Cardiac fibroblast (primary cell): Measurements from ENCODE around the gene RPL15.
"Not testable (repeated sequence)": the region's sequence is repeated elsewhere in the genome, so short reads cannot be mapped to it uniquely, and the experiment has no call there.

Experiments used
- DNase-seq, 2 donors: peaks; one replicate each; pipeline versions ENCODE4 v3.0.0 to v3.0.0-alpha.2; 2010; ENCODE audit warnings: low read depth in 2 of 2
- H3K4me3 ChIP-seq, 2 donors: replicated peaks in 1 of 2; 1 replicate in 1 of 2; 2 replicates in 1 of 2; pipeline ENCODE4 v1.5.1; 2011; ENCODE audit warnings: low read depth in 2 of 2, low read length in 2 of 2, mild to moderate bottlenecking in 2 of 2, moderate library complexity in 1 of 2
- CTCF ChIP-seq: IDR thresholded peaks from one replicate; pipeline ENCODE4 v1.5.1; 2011; ENCODE audit warnings: low read depth, mild to moderate bottlenecking, low read length, inconsistent platforms

The RPL15 gene

DNA sequence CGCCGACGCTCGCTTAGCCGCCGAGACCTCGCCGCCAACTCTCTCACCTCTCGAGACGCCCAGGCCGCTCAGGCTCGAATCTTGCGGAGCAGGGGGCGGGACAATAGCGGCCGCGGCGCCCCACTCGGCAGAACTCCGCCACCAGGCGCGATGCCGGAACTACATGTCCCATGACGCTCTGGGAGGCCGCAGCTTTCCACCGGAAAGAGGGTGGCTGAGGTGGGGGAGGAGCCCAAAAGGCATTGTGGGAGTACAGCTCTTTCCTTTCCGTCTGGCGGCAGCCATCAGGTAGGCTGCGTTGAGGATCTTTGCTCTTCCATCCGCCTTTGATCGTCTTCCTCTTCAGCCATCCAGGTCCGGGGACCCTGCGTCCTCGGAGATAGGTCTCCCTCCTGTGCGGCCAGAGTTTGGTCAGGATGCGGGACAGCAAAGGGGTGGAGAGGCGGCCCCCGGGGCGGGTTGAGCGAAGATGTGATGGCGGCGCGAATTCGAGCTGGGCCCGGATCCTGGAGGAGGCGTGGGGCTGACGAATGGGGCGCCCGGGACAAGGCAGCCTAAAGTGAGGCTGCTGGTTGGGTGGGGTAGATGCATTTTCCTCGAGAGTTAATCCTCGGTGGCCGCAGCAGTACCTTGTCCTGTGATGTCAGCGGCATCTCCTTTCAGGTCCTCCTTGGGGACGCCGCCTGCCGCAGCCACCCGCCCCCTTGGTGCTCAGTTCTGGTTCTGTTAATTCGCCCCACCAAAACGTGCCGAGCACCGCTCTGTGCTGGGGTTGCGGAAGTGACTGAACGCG lies at the start of gene RPL15, which contains the start of gene NKIRAS1:
RPL15 (plus strand) TSS at position 247 of the 793 bp plus-strand sequence. CDS start 728 bp downstream, outside the sequence.
NKIRAS1 (minus strand) TSS at position 105 of the 793 bp plus-strand sequence. CDS start 6,086 bp downstream, outside the sequence.
- H3K4me3 ChIP-seq: peak within 1 kb of the TSS; percentile 95 to 96
- DNase-seq: peak; percentile 97 to 98
- TF ChIP-seq CTCF: peak; percentile 53

DNA sequence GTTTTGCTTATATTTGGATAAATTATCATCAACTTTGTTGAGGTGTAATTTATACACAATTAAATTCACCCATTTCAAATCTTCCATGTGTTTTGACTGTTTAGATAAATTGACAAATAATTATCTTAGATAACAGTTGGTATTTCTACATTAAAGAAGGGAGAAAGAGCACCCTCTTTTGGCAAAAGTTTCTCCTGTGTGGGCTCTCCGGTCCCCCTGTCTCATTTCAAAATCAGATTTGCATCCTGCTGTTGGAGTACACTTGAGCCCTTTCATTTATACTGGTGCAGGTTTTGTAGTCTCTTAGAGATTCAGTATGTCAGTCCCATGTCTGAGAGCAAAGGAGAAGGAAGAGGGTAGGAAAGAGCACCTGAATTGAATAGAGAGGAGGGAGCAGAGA lies 49.5 kb upstream of the RPL15 start:
- TF ChIP-seq CTCF: no peak
- H3K4me3 ChIP-seq: no peak overlapping the region
- DNase-seq: no peak

GRCh38 chr3:23867838-23868237 lies 49.1 kb upstream of the RPL15 start:
- TF ChIP-seq CTCF: no peak
- H3K4me3 ChIP-seq: no peak overlapping the region
- no peak for DNase-seq

DNA sequence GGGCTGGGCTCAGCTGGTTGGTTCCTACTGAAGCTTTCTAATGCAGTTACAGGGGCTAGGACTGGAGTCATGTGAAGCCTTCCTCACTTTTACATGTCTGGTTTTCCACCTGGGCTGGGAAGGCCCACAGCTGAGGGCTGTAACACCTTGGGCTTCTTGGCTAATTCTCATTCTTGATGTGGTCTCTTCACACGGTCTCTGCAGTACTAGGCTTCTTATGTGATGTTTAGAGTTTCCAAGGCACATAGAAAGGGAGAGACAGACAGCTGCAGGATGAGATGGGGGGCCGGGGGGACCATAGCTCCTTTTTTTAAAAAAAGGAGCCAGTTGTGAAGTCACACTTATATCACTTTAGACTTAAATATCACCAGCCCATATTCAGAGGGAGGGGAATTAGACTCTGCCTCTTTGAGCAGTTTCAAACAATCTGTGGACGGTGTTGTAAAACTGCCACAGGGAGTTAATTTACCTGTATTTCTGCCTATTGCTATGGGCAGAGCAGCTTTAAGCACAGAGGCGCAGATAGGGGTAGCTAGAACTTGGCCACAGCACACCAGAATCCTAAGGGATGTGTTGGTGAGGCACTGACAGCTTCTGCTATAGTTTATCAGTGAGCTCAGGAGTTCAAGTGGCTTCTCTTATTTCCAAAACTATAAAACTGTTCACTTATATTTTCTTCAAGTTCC lies 46.8 kb upstream of the RPL15 start:
- no peak overlapping the region for H3K4me3 ChIP-seq
- no peak for TF ChIP-seq CTCF
- DNase-seq: peak in 1 of 2 donors; percentile 29

GRCh38 chr3:23870663-23871043 lies 46.3 kb upstream of the RPL15 start:
- H3K4me3 ChIP-seq, DNase-seq: not testable (repeated sequence)

DNA sequence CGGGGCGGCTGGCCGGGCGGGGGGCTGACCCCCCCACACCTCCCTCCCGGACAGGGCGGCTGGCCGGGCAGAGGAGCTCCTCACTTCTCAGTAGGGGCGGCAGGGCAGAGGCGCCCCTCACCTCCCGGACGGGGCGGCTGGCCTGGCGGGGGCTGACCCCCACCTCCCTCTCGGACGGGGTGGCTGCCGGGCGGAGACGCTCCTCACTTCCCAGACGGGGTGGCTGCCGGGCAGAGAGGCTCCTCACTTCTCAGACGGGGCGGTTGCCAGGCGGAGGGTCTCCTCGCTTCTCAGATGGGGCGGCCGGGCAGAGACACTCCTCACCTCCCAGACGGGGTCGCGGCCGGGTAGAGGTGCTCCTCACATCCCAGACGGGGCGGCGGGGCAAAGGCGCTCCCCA lies 45.6 kb upstream of the RPL15 start:
- not testable (repeated sequence) for H3K4me3 ChIP-seq, DNase-seq

DNA sequence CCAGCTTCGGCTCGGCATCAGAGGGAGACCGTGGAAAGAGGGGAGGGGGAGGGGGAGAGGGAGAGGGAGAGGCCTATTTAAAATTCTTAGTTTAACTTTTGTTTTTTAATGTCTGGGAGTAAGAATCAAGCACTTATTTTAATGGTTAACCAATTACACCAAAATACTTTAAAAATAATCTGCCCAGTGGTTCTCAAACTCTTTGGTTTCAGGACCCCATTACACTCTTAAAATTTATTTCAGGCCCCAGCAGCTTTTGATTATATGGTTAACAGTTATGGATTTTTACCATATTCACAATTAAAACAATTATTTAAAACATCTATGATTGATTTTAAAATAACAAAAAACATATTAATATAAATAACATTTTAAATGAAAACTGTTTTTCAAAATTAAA lies 44.6 kb upstream of the RPL15 start:
- TF ChIP-seq CTCF: no peak
- DNase-seq: no peak

More for the DNA sequence above, 44.6 kb upstream of the RPL15 start:
- H3K4me3 ChIP-seq: no peak overlapping the region
